B cell (primary cell): ENCODE data around the gene ZNF750. TPM values are rescaled to one million over a fixed set of nuclear protein-coding genes. Genes with fewer than 3 reads are reported as not detected.

Experiments
- ATAC-seq: fragments of 200-7000 bp; cut with Tn5 transposase; one replicate; pipeline ENCODE4 v1.10.0; 2021; ENCODE audit warnings: low read depth, mild to moderate bottlenecking, moderate number of reproducible peaks, moderate library complexity
- CTCF ChIA-PET: fragments of 350-600 bp; sonication (Branson Sonifier 250); formaldehyde crosslinking; loops from one replicate; lab custom pipeline; 2021; ENCODE audit warnings: antibody characterized with exemption, inconsistent platforms; lab: Charles Lee
- POLR2A ChIA-PET: fragments of 350-600 bp; sonication (Branson Sonifier 250); formaldehyde crosslinking; loops from one replicate; lab custom pipeline; 2021; ENCODE audit warnings: antibody characterized with exemption; lab: Charles Lee
- DNase-seq: peaks from one replicate; pipeline ENCODE4 v3.0.0; 2013
- H2AFZ ChIP-seq: 2 replicates; pipeline ENCODE4 v1.6.1; 2012; ENCODE audit warnings: mild to moderate bottlenecking, low read depth, low read length; ENCODE audit not compliant: insufficient read depth, poor library complexity, severe bottlenecking
- H3K27ac ChIP-seq, 2 donors: 1 replicate in 1 of 2; 2 replicates in 1 of 2; pipeline ENCODE4 v1.5.1; 2012 to 2013; ENCODE audit warnings: low read length in 2 of 2, mild to moderate bottlenecking in 2 of 2, moderate library complexity in 1 of 2
- H3K27me3 ChIP-seq, 4 experiments: fragments of 200-600 bp in 1 of 4; sonication (generic) in 1 of 4; replicated peaks in 1 of 4; 1 replicate in 2 of 4; 2 replicates in 2 of 4; pipeline versions ENCODE4 v1.6.1 to v1.7.0; 2013 to 2016; ENCODE audit warnings: low read length in 3 of 4, mild to moderate bottlenecking in 2 of 4, mixed read lengths in 1 of 4, moderate library complexity in 1 of 4; ENCODE audit not compliant: insufficient read depth in 4 of 4, control insufficient read depth in 3 of 4; ENCODE audit errors: control extremely low read depth in 1 of 4
- H3K36me3 ChIP-seq, 2 experiments: replicated peaks in 1 of 2; 1 replicate in 1 of 2; 2 replicates in 1 of 2; pipeline versions ENCODE4 v1.6.1 to v1.7.1; 2013; ENCODE audit warnings: low read length in 1 of 2; ENCODE audit not compliant: insufficient read depth in 2 of 2, control insufficient read depth in 1 of 2; ENCODE audit errors: control extremely low read depth in 1 of 2, extremely low read depth in 1 of 2
- H3K4me1 ChIP-seq, 2 donors: fragments of 200-600 bp in 1 of 2; sonication (generic) in 1 of 2; 1 replicate in 1 of 2; 2 replicates in 1 of 2; pipeline versions ENCODE4 v1.5.1 to v1.6.1; 2013 to 2017; ENCODE audit warnings: low read length in 2 of 2; ENCODE audit not compliant: control insufficient read depth in 2 of 2, insufficient read depth in 2 of 2
- H3K4me2 ChIP-seq: replicated peaks from 2 replicates; pipeline ENCODE3; 2012; ENCODE audit warnings: mild to moderate bottlenecking, low read depth, low read length; ENCODE audit not compliant: poor library complexity, severe bottlenecking
- H3K4me3 ChIP-seq, 5 experiments: fragments of 200-600 bp in 1 of 5; sonication (generic) in 1 of 5; 1 replicate in 3 of 5; 2 replicates in 2 of 5; pipeline versions ENCODE4 v1.5.1 to v1.7.0; 2011 to 2016; ENCODE audit warnings: low read length in 4 of 5, mild to moderate bottlenecking in 4 of 5, low read depth in 2 of 5, control low read depth in 1 of 5, moderate library complexity in 1 of 5; ENCODE audit not compliant: insufficient read depth in 1 of 5; ENCODE audit errors: control extremely low read depth in 1 of 5, extremely low read depth in 1 of 5
- H3K79me2 ChIP-seq: fragments of 200-600 bp; sonication (generic); one replicate; pipeline ENCODE4 v1.6.0; 2016; ENCODE audit warnings: low read length; ENCODE audit not compliant: control insufficient read depth, insufficient read depth
- H3K9ac ChIP-seq: fragments of 200-600 bp; sonication (generic); 2 replicates; pipeline ENCODE4 v1.6.1; 2017; ENCODE audit warnings: mild to moderate bottlenecking, low read length, moderate library complexity
- H3K9me3 ChIP-seq, 3 donors: one replicate each; pipeline versions ENCODE4 v1.6.1 to v1.7.1; 2013; ENCODE audit warnings: low read length in 2 of 3; ENCODE audit not compliant: control insufficient read depth in 2 of 3, insufficient read depth in 1 of 3; ENCODE audit errors: control extremely low read depth in 1 of 3
- H4K20me1 ChIP-seq: 2 replicates; pipeline ENCODE4 v1.6.0; 2012; ENCODE audit warnings: mild to moderate bottlenecking, low read length; ENCODE audit not compliant: insufficient read depth, control insufficient read depth, poor library complexity, severe bottlenecking
- H3K27ac Mint-ChIP-seq: one replicate; pipeline ENCODE4 v1.8.0; 2021; ENCODE audit warnings: mixed read lengths
- H3K27me3 Mint-ChIP-seq: one replicate; pipeline ENCODE4 v1.8.0; 2021; ENCODE audit warnings: mixed read lengths
- H3K4me1 Mint-ChIP-seq: one replicate; pipeline ENCODE4 v1.8.0; 2021; ENCODE audit warnings: mixed read lengths
- H3K4me3 Mint-ChIP-seq: one replicate; pipeline ENCODE4 v1.8.0; 2021; ENCODE audit warnings: mixed read lengths
- H3K9me3 Mint-ChIP-seq: one replicate; pipeline ENCODE4 v1.8.0; 2022; ENCODE audit warnings: mixed read lengths; ENCODE audit not compliant: insufficient read depth
- CTCF ChIP-seq: fragments of 200-600 bp; IDR thresholded peaks from one replicate; pipeline ENCODE4 v1.8.0; 2022; ENCODE audit warnings: antibody characterized with exemption, mild to moderate bottlenecking
- EZH2 ChIP-seq: IDR thresholded peaks from 2 replicates; pipeline ENCODE4 v1.6.1; 2012; ENCODE audit warnings: borderline replicate concordance, low read depth, mild to moderate bottlenecking, moderate library complexity, low read length; ENCODE audit not compliant: insufficient read depth, poor library complexity, severe bottlenecking
- WGBS: methylation state at CpG from one replicate; pipeline ENCODE4 v1.1.5; 2013; ENCODE audit warnings: missing lambda C conversion rate; ENCODE audit not compliant: insufficient coverage; 5-methylcytosine and 5-hydroxymethylcytosine counted together
- intact Hi-C: fragments of 100-400 bp; cut with micrococcal nuclease; formaldehyde crosslinking; loops from one replicate; pipeline ENCODE4 v1.10.0; 2022
- polyA plus RNA-seq: library from polyadenylated mRNA; depleted of rRNA; stranded (reverse); fragments of >200 nt; gene quantifications from 2 replicates; pipeline ENCODE4 v1.2.3, GENCODE V29; 2012
- total RNA-seq, 2 donors: library from RNA; stranded (reverse); fragments of 120-200 nt in 1 of 2; gene quantifications; 1 replicate in 1 of 2; 2 replicates in 1 of 2; pipeline versions ENCODE4 v1.2.3 to v1.2.4, GENCODE V29; 2013 to 2022

The ZNF750 gene
- total and polyA plus RNA-seq, 2 donors (not counting 1 experiment from before 2014, with no cell fraction given), result not detected

- H3K4me1 ChIP-seq, result peaks cover 3 to 13% of the 10 kb centered on the region in 2 donors
- Mint-ChIP-seq H3K4me3 (no peak overlapping the region), H3K27me3 (no peaks in the 10 kb centered on the region), H3K4me1 (peaks cover 7% of the 10 kb centered on the region), H3K27ac (no peak overlapping the region), H3K9me3 (no peaks in the 10 kb centered on the region)
- no peak overlapping the region for H3K9ac ChIP-seq
- no peaks in the 10 kb centered on the region for H3K9me3 ChIP-seq
- peak overlapping the region; percentile 10 for H3K4me2 ChIP-seq
- H3K36me3 ChIP-seq, result peaks cover 2 to 21% of the 10 kb centered on the region in 2 experiments
- ChIA-PET CTCF (interaction anchor here (0.5 to 3.1 kb wide), 52 partner anchors 9 to 425 kb away, joined by 3 to 68 read pairs (median 5); no protein-coding TSS in a partner anchor), POLR2A (interaction anchor here (1.0 kb wide), 2 partner anchors 82 to 132 kb away, joined by 3 to 5 read pairs; no protein-coding TSS in a partner anchor)
- H2AFZ ChIP-seq, result no peak overlapping the region
- H3K27ac ChIP-seq, result no peak overlapping the region
- TF ChIP-seq EZH2 (no peak), CTCF (peak; percentile 99)
- DNase-seq, result peak; percentile 90
- no peaks in the 10 kb centered on the region for H3K79me2 ChIP-seq
- H3K27me3 ChIP-seq, result no peaks in the 10 kb centered on the region
- 27% methylated on average over 8 of the region's 8 CpGs for WGBS
- no peak overlapping the region for H3K4me3 ChIP-seq
- ATAC-seq, result peak; percentile 100
- intact Hi-C loops, result loop anchor here (1.0 to 5.0 kb wide), 6 partner anchors 89 to 300 kb away; no protein-coding TSS in a partner anchor
- H4K20me1 ChIP-seq, result peaks cover 13% of the 10 kb centered on the region
Measured at GRCh38 chr17:82781894-82782274, 57.9 kb downstream of the ZNF750 start.
